ENCODE data around the gene SALL2.
"Not testable (repeated sequence)": the region's sequence is repeated elsewhere in the genome, so short reads cannot be mapped to it uniquely, and the experiment has no call there.

Gene SALL2

GRCh38 chr14:21525962-21526671, at the start of gene SALL2:
Gene SALL2, minus strand, starts transcription at chr14:21526346. Its CDS starts 219 bp downstream, at chr14:21526127.
- peak; percentile 55 for DNase-seq (ENCODE audit: low read depth)

DNA sequence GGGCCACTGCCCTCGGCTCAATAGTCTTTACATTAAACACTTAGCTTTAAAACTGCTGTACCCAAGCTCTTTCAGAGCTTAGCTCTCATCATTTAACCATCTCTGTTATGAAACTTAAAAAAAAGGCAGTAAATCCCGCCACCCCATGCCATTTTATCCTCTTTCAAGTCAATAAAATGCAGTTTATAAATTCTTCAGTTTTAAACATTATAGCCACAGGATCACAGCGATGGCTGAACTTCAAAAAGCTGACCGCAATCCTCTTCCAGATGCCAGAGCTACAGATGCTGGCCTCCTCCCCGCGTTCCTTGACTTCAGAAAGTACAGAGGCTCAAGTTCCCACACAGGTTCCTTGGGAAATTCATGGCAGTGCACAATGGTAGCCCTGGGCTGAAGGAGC, 49.5 kb upstream of the SALL2 start:
- DNase-seq (ENCODE audit: low read depth) = no peak

- DNase-seq (ENCODE audit: low read depth) = no peak
Observed at GRCh38 chr14:21572604-21573003, 46.5 kb upstream of the SALL2 start.

DNA sequence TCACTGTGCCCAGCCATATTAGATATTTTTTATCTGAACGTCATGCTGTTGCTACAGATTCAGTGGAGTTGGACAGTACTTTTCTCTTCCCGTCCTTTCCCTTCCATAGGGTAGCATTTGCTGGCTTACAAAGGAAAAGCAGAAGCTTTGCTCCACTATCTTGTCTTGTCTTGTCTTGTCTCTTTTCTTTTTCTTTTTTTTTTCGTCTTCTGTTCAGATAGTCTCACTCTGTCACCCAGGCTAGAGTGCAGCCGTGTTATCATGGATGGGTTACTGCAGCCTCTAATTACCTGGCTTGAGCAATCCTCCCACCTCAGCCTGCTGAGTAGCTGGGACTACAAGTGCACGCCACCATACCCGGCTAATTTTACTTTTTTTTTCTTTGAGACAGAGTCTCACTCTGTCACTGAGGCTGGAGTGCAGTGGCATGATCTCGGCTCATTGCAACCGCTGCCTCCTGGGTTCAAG, 32.6 kb upstream of the SALL2 start:
- no peak for DNase-seq (ENCODE audit: low read depth)

DNA sequence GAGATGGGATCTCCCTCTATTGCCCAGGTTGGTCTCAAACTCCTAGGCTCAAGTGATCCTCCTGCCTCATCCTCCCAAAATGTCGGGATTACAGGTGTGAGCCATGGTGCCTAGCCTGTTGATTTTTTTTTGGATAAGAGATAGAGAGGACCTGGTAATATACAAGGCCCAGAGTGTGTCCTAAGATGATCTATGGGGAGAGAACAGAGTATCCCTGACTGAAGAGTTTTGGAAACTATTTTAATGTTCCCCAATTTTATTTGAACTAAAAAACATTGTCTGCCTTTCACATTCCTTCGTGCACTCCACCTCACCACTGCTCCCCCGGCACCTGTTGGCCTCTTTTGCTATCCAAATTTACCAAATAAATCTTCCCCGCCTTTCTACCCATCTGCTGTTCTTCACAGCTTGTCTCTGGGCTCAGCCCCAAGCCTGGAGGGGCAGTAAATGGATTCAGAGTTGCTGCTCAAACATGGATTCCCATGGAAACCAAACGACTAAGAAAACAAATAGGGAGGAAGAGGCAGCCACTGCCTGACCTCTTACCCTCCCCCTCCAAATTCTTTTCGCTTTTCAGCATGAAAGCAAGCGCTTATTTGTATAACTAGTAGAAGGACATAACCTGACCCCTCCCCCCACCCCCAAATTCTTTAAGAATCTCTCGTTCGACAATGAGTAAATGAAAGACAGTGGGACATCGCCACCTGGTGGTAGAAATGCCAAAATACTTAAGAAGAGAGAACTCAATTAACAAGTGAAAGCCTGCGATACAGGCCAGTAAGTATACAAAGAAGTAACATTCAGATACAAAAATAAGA, 31.1 kb upstream of the SALL2 start:
- DNase-seq (ENCODE audit: low read depth) = peak; percentile 71

DNA sequence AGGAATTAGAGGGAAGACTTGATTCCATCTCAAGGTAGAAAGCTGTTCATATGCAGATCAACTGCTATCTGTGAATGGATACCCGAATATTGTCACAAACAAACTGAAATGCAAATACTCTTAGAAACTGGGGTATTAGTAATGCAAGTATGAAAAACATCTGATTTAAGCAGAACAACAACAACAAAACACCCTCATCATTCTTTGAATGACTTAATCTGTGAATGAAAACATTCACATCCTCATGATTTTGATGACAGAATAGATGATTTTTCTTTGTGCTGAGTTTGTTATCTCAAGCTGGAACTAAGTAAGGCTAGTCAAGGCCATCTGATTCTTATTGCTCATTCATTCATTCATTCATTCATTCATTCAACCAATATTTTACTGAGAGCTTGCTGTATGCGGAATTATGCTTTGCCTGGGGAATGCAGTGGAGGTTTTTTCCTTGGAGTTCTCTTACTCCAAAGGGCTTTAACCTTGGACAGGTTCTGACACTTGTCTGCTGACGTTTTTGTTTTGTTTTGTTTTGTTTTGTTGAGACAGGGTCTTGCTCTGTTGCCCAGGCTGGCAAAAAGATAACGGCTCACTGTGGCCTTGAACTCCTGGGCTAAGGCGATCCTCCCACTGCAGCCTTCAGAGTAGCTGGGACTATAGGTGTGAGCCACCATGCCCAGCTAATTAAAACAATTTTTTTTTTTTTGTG, 30.4 kb upstream of the SALL2 start:
- DNase-seq (ENCODE audit: low read depth) = no peak

DNA sequence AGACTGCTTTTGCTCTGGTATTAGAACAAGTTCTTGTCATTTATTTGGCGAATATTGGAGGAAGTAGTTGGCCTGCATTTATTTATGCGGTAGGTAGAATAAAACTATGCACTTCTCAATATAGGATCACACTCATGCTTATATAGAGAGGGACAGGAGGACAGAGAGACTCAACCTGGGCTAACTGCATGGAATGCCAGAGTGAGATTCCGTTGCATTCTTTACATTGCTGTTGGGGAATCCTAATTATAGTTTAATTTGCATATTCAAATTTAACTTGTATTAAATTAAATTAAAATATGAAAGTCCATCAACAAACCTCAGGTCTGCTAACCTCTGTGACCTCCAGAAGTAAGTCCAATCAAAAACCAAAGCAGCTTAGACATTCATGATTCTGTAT, 27.1 kb upstream of the SALL2 start:
- DNase-seq (ENCODE audit: low read depth) = no peak

- not testable (repeated sequence) for DNase-seq (ENCODE audit: low read depth)
Observed at GRCh38 chr14:21544588-21544987, 18.4 kb upstream of the SALL2 start.

- no peak for DNase-seq (ENCODE audit: low read depth)
Observed at GRCh38 chr14:21543963-21544362, 17.8 kb upstream of the SALL2 start.

DNA sequence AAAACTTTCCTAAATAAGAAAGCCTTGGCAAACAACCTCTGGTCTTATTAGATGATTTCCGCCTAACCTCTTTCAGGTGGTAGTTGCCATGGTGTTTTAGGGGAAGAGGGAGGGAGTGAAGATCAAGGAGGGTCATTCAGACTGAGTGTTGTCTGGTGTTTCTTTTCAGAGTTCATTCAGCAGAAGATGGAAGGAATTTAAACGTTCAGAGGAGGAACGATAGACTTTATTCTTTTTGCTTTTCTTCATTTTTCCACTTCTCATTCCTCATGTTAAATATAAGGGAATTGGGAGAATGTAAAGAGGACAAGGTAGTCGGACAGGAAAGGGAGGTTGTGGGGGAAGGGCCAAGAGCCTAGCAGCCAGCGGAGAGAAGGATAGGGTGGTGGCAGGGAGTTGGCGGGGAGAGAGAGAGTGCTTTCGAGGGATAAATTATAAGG, 17.4 kb upstream of the SALL2 start:
- DNase-seq (ENCODE audit: low read depth) = no peak

DNA sequence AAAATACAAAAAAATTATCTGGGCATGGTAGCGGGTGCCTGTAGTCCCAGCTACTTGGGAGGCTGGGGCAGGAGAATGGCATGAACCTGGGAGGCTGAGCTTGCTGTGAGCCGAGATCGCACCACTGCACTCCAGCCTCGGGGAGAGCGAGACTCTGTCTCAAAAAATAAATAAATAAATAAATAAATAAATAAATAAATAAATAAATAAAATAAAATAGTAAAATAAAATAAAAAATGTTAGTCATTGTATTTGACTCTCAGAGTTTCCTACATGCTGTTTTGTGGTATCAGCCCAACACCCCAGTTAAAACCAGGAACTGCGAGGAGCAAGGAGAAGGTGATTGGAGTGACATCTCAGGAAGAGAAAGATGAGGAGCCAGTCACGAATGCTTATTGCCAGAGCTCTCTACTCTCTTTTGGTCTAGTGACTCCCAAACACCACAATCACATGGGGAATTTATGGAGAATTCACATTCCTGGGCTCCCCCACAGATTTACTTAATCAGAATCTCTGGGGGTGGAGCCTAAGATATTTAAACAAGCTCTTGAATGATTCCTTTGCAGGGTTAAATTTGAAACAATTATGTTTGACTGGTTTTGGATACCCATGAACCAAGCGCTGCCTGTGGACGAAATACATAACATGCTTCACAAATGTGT, 15.4 kb upstream of the SALL2 start:
- DNase-seq (ENCODE audit: low read depth) = no peak

GRCh38 chr14:21539189-21539940, 13.2 kb upstream of the SALL2 start:
- DNase-seq (ENCODE audit: low read depth) = no peak

DNA sequence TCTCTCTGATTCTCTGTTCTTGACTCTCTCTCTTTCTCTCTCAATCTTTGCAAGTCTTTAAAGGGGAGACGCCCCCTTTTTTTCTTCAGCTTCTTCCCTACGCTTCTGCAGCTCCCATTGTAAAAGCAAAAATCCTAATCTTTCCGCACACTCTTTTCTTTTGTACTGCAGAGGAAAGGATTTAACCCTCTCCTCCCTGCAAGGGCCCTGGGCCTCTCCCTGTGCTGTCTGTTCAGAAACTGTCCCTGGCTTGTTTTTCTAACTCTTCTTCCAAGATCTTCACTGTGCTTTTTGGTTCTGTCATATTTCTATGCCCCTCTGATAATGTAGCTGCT, 10.9 kb upstream of the SALL2 start:
- no peak for DNase-seq (ENCODE audit: low read depth)

- DNase-seq (ENCODE audit: low read depth) = no peak
Observed at GRCh38 chr14:21536418-21537089, 10.4 kb upstream of the SALL2 start.

DNA sequence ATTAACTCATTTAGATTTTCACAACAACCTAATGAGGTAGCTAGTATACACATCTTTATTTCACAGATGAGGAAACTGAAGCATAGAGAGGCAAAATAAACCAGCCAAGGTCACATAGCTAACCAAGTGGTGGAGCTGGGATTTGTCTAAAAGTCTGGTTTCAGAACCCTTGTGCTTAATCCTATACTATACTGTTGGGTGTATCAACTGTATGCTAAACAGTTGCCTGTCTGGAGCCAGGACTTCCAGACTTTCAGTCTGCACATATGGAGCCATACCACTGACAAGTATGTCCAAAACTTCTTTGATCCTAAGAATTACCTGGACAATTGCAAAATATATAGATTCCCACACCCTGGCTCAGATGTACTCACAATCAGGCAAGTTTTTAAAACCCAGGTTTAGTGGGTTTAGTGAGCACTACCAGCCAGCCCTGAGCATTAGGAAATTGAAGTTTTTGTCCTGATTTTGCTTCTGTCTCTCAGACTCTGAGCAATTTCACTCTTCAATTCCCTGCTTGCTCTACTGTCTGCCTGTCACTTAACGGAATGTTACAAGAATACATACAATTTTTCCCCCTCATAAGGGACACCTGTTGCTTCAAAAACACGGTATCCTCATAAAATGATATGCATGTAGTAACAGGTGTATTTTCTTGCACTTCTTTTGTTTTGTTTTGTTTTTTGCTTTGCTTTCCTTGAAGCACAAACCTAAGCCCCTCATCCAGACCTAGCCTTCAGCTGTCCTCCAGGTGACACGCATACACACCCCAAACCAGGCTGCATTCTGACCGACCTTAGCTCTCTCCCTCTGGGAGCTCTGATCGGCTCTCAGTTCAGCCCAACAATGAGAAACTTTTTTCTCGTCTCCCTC, 9.6 kb upstream of the SALL2 start:
- no peak for DNase-seq (ENCODE audit: low read depth)

- DNase-seq (ENCODE audit: low read depth) = no peak
Observed at GRCh38 chr14:21534576-21534975, 8.4 kb upstream of the SALL2 start.

DNA sequence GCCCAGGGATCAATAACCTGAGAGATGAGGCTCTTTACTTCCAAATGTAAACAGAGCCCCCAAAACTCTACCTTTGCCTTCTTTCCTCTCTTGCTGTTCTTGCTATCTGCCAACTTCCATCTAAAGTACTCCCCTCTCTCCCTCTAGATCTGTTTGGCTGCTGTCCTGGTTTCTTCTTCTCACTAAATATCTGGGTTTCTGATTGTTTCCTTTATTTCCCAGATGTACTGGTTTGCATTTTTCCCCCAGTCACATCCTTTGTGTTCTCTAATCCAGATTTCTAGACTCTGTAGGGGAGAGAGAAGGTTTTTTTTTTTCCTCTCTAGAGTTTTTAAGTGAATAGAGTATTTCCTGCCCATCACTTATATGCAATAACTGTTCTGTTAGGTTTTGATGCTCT, 7.1 kb upstream of the SALL2 start:
- DNase-seq (ENCODE audit: low read depth) = no peak

GRCh38 chr14:21529515-21529914, 3.4 kb upstream of the SALL2 start:
- DNase-seq (ENCODE audit: low read depth) = no peak

- DNase-seq (ENCODE audit: low read depth) = no peak
Observed at GRCh38 chr14:21528381-21529348, 2.5 kb upstream of the SALL2 start.
